H9 (cell line): ENCODE data around the gene BCL7C. TPM values are rescaled to one million over a fixed set of nuclear protein-coding genes. Genes with fewer than 3 reads are reported as not detected.
A peak's percentile ranks its signal among the peaks of the same experiment; 100 is the strongest.

ENCODE experiments used
- DNase-seq: peaks from one replicate; pipeline ENCODE4 v3.0.0-alpha.2; 2017
- H2AFZ ChIP-seq: one replicate; pipeline ENCODE4 v1.6.1; 2013; ENCODE audit warnings: mild to moderate bottlenecking, low read length, control low read depth, moderate library complexity
- H2AK5ac ChIP-seq: 2 replicates; pipeline ENCODE4 v1.6.1; 2013; ENCODE audit warnings: low read length, control low read depth, mixed read lengths; ENCODE audit not compliant: insufficient read length
- H2BK120ac ChIP-seq: one replicate; pipeline ENCODE4 v1.6.1; 2013; ENCODE audit warnings: low read depth, mild to moderate bottlenecking, low read length, control low read depth, inconsistent platforms; ENCODE audit not compliant: poor library complexity, severe bottlenecking
- H2BK12ac ChIP-seq: 2 replicates; pipeline ENCODE4 v1.6.1; 2013; ENCODE audit warnings: low read length, control low read depth, mixed read lengths, low read depth; ENCODE audit not compliant: insufficient read length
- H2BK15ac ChIP-seq: 2 replicates; pipeline ENCODE4 v1.6.1; 2013; ENCODE audit warnings: low read depth, low read length, control low read depth
- H2BK20ac ChIP-seq: one replicate; pipeline ENCODE4 v1.6.1; 2013; ENCODE audit warnings: low read depth, mild to moderate bottlenecking, low read length, control low read depth, inconsistent platforms; ENCODE audit not compliant: poor library complexity, severe bottlenecking
- H2BK5ac ChIP-seq: 2 replicates; pipeline ENCODE4 v1.6.1; 2013; ENCODE audit warnings: low read length, control low read depth, mixed read lengths; ENCODE audit not compliant: insufficient read length
- H3K14ac ChIP-seq: 2 replicates; pipeline ENCODE4 v1.6.1; 2013; ENCODE audit warnings: low read length, control low read depth; ENCODE audit not compliant: insufficient read depth
- H3K18ac ChIP-seq: 2 replicates; pipeline ENCODE4 v1.6.1; 2013; ENCODE audit warnings: low read depth, mild to moderate bottlenecking, mixed read lengths, low read length, control low read depth; ENCODE audit not compliant: insufficient read length
- H3K23ac ChIP-seq: 2 replicates; pipeline ENCODE4 v1.6.1; 2013; ENCODE audit warnings: low read length, control low read depth, mixed read lengths, low read depth; ENCODE audit not compliant: insufficient read length
- H3K23me2 ChIP-seq: 2 replicates; pipeline ENCODE4 v1.6.1; 2013; ENCODE audit warnings: low read depth, mild to moderate bottlenecking, mixed read lengths, low read length, control low read depth; ENCODE audit not compliant: insufficient read length, poor library complexity, severe bottlenecking
- H3K27ac ChIP-seq: 2 replicates; pipeline ENCODE4 v1.5.1; 2013; ENCODE audit warnings: low read length, control low read depth, mixed read lengths, low read depth; ENCODE audit not compliant: insufficient read length
- H3K27me3 ChIP-seq: 2 replicates; pipeline ENCODE4 v1.6.1; 2013; ENCODE audit warnings: low read length, control low read depth, inconsistent platforms; ENCODE audit not compliant: insufficient read depth
- H3K4ac ChIP-seq: 2 replicates; pipeline ENCODE4 v1.6.1; 2013; ENCODE audit warnings: low read depth, mild to moderate bottlenecking, control low read depth, inconsistent platforms, low read length, moderate library complexity
- H3K4me1 ChIP-seq: 2 replicates; pipeline ENCODE4 v1.6.1; 2013; ENCODE audit warnings: low read length, control low read depth, inconsistent platforms; ENCODE audit not compliant: insufficient read depth
- H3K4me2 ChIP-seq: 2 replicates; pipeline ENCODE4 v1.6.1; 2013; ENCODE audit warnings: low read length, control low read depth, mixed read lengths; ENCODE audit not compliant: insufficient read length, insufficient read depth
- H3K56ac ChIP-seq: 2 replicates; pipeline ENCODE4 v1.6.1; 2013; ENCODE audit warnings: low read depth, mild to moderate bottlenecking, mixed read lengths, low read length, control low read depth; ENCODE audit not compliant: insufficient read length
- H3K79me1 ChIP-seq: 2 replicates; pipeline ENCODE4 v1.6.1; 2013; ENCODE audit warnings: low read depth, mild to moderate bottlenecking, moderate library complexity, low read length, control low read depth, inconsistent platforms; ENCODE audit not compliant: insufficient read depth, poor library complexity, severe bottlenecking
- H3K79me2 ChIP-seq: 2 replicates; pipeline ENCODE4 v1.6.1; 2013; ENCODE audit warnings: low read length, control low read depth, inconsistent platforms; ENCODE audit not compliant: insufficient read depth
- H3K9ac ChIP-seq: 2 replicates; pipeline ENCODE4 v1.6.1; 2013; ENCODE audit warnings: low read length, control low read depth, mixed read lengths; ENCODE audit not compliant: insufficient read length; ENCODE audit errors: extremely low read depth
- H3K9me3 ChIP-seq: one replicate; pipeline ENCODE4 v1.6.1; 2013; ENCODE audit warnings: low read depth, low read length, inconsistent platforms; ENCODE audit not compliant: control insufficient read depth
- H3T11ph ChIP-seq: one replicate; pipeline ENCODE4 v1.6.1; 2013; ENCODE audit warnings: mild to moderate bottlenecking, low read length, control low read depth, inconsistent platforms
- H4K20me1 ChIP-seq: one replicate; pipeline ENCODE4 v1.6.1; 2013; ENCODE audit not compliant: control insufficient read depth, insufficient read length, insufficient read depth
- H4K5ac ChIP-seq: 2 replicates; pipeline ENCODE4 v1.6.1; 2013; ENCODE audit warnings: low read depth, mild to moderate bottlenecking, mixed read lengths, low read length, control low read depth; ENCODE audit not compliant: insufficient read length
- H4K8ac ChIP-seq: replicated peaks from 2 replicates; pipeline ENCODE4 v1.6.1; 2013; ENCODE audit warnings: low read length, control low read depth, mixed read lengths, low read depth; ENCODE audit not compliant: insufficient read length
- H4K91ac ChIP-seq: 2 replicates; pipeline ENCODE4 v1.6.1; 2013; ENCODE audit warnings: low read depth, mild to moderate bottlenecking, moderate library complexity, mixed read lengths, low read length, control low read depth; ENCODE audit not compliant: insufficient read length
- H3K27ac Mint-ChIP-seq, 3 experiments: 2 replicates in 2 of 3; 3 replicates in 1 of 3; pipeline ENCODE4 v1.8.0; 2020 to 2021; ENCODE audit warnings: mixed read lengths in 3 of 3, mild to moderate bottlenecking in 1 of 3, moderate library complexity in 1 of 3
- H3K27me3 Mint-ChIP-seq: 2 replicates; pipeline ENCODE4 v1.8.0; 2021; ENCODE audit warnings: low read depth, mild to moderate bottlenecking, moderate library complexity, mixed read lengths
- H3K36me3 Mint-ChIP-seq, 3 experiments: 2 replicates in 2 of 3; 3 replicates in 1 of 3; pipeline ENCODE4 v1.8.0; 2020 to 2021; ENCODE audit warnings: low read depth in 3 of 3, mixed read lengths in 3 of 3; ENCODE audit not compliant: insufficient read depth in 1 of 3
- H3K4me1 Mint-ChIP-seq, 2 experiments: 2 replicates each; pipeline ENCODE4 v1.8.0; 2020; ENCODE audit warnings: mixed read lengths in 2 of 2
- H3K4me3 Mint-ChIP-seq, 2 experiments: 2 replicates in 1 of 2; 3 replicates in 1 of 2; pipeline ENCODE4 v1.8.0; 2020 to 2021; ENCODE audit warnings: mild to moderate bottlenecking in 2 of 2, mixed read lengths in 2 of 2, moderate library complexity in 1 of 2
- H3K9me3 Mint-ChIP-seq, 2 experiments: 2 replicates in 1 of 2; 3 replicates in 1 of 2; pipeline ENCODE4 v1.8.0; 2020; ENCODE audit warnings: mild to moderate bottlenecking in 2 of 2, mixed read lengths in 2 of 2, moderate library complexity in 1 of 2
- CTCF ChIP-seq: fragments of 200-600 bp; sonication (generic); conservative IDR thresholded peaks from 3 replicates; pipeline ENCODE4 v1.8.0; 2021; ENCODE audit warnings: antibody characterized with exemption, mild to moderate bottlenecking
- WGBS: extraction: QIAGEN DNeasy Blood & Tissue Kit; methylation state at CpG from one replicate; pipeline ENCODE4 v1.1.7; 2013; ENCODE audit warnings: missing lambda C conversion rate, low lambda C conversion rate, mixed read lengths; ENCODE audit not compliant: insufficient read length; ENCODE audit errors: extremely low coverage; 5-methylcytosine and 5-hydroxymethylcytosine counted together
- total RNA-seq: library from RNA; stranded (reverse); gene quantifications from 2 replicates; pipeline ENCODE4 v1.2.1, GENCODE V29; 2021

The BCL7C gene
- total RNA-seq, 1 experiment from 2014 or later = 18.3 TPM

DNA sequence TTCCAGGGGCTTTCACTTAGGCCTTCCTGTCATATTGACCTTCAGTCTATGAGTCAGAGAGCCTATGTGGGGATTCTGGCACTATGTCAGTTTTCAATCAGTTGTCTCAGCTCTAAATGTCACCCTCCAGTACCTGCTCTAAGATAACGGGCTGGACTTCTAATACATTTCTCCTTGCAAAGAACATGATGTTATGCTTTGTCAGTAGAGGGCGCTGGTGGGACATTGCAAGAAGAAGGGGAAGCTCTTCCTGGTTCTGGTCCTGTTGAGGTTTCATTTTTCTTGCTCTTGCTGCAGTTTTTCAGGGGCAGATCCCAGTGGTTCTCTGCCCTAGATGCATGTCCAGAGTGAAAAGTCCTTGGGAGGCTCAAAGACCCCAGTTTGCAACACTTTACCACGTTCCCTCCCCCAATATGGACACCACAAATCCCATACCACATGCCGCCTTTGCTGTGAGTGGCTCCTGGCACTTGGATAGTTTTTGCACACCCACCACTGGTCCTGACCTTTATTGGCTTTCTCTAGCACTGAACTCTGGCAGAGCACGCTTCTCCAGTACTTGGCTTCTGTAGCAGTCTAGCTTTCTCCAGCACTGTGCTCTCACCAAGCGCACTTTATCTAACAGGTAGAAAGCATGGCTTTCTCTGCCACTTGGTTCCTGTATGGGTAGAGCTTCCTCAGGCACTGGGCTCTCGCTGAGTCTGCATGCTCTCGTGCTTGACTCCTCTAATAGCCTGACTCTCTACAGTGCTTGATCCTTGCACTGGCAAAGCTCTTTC lies 49.0 kb downstream of the BCL7C start:
- H3K36me3 Mint-ChIP-seq = peaks cover 0 to 4% (median 0%) of the 10 kb centered on the region in 3 experiments; a peak in 2 of 7 replicates
- Histone ChIP-seq H4K91ac (no peak overlapping the region), H3K4ac (no peak overlapping the region), H3K79me1 (no peaks in the 10 kb centered on the region), H3K23me2 (no peaks in the 10 kb centered on the region), H4K20me1 (no peaks in the 10 kb centered on the region), H2AK5ac (no peak overlapping the region), H3T11ph (no peak overlapping the region), H3K27me3 (0 out of 2 replicates have a peak, but pooled peaks cover 2% of the 10 kb centered on the region), H3K9me3 (no peaks in the 10 kb centered on the region), H3K23ac (no peak overlapping the region), H3K4me2 (no peak overlapping the region), H4K5ac (no peak overlapping the region), H3K4me1 (no peaks in the 10 kb centered on the region), H3K56ac (no peak overlapping the region), H2AFZ (no peak overlapping the region), H2BK120ac (no peak overlapping the region), H2BK12ac (no peak overlapping the region), H3K27ac (no peak overlapping the region), H3K14ac (no peak overlapping the region), H4K8ac (no peak overlapping the region), H2BK20ac (no peak overlapping the region), H3K9ac (no peak overlapping the region), H2BK5ac (no peak overlapping the region), H3K79me2 (no peaks in the 10 kb centered on the region), H3K18ac (no peak overlapping the region), H2BK15ac (no peak overlapping the region)
- 0 out of 7 replicates have a peak overlapping the region, but pooled peaks of 1 of the 3 experiments have one; percentile 78 for H3K27ac Mint-ChIP-seq
- peak; percentile 90 for TF ChIP-seq CTCF
- peaks cover 17% of the 10 kb centered on the region in 2 experiments for H3K9me3 Mint-ChIP-seq
- peak; percentile 74 for DNase-seq
- peaks cover 6% of the 10 kb centered on the region in 2 experiments; a peak in 3 of 4 replicates for H3K4me1 Mint-ChIP-seq
- no peak overlapping the region; a peak in 1 of 5 replicates for H3K4me3 Mint-ChIP-seq
- no CpG with 5 or more reads among the region's 8 CpGs for WGBS
- H3K27me3 Mint-ChIP-seq = peaks cover 33% of the 10 kb centered on the region
